Progenitor cell of endocrine pancreas (in vitro differentiated cells): ENCODE results near the gene LENEP. TPM values are rescaled to one million over a fixed set of nuclear protein-coding genes. Genes with fewer than 3 reads are reported as not detected.
"Not testable (repeated sequence)": the region's sequence is repeated elsewhere in the genome, so short reads cannot be mapped to it uniquely, and the experiment has no call there.

ENCODE experiments used
- DNase-seq: peaks from one replicate; pipeline ENCODE4 v3.0.0; 2021; ENCODE audit warnings: low spot score; ENCODE audit not compliant: unreplicated experiment
- H3K27ac Mint-ChIP-seq: 2 replicates; pipeline ENCODE4 v1.8.0; 2021; ENCODE audit warnings: mild to moderate bottlenecking, moderate library complexity, mixed read lengths
- H3K27me3 Mint-ChIP-seq: 2 replicates; pipeline ENCODE4 v1.8.0; 2021; ENCODE audit warnings: mixed read lengths
- H3K36me3 Mint-ChIP-seq: 2 replicates; pipeline ENCODE4 v1.8.0; 2022; ENCODE audit warnings: mixed read lengths; ENCODE audit not compliant: insufficient read depth
- H3K4me1 Mint-ChIP-seq: 2 replicates; pipeline ENCODE4 v1.8.0; 2021; ENCODE audit warnings: low read depth, mixed read lengths
- H3K4me3 Mint-ChIP-seq: 2 replicates; pipeline ENCODE4 v1.8.0; 2021; ENCODE audit warnings: low read depth, mild to moderate bottlenecking, moderate library complexity, mixed read lengths
- H3K9me3 Mint-ChIP-seq: 2 replicates; pipeline ENCODE4 v1.8.0; 2021; ENCODE audit warnings: low read depth, mixed read lengths
- total RNA-seq: library from RNA; stranded (reverse); gene quantifications from 2 replicates; pipeline ENCODE4 v1.2.1, GENCODE V29; 2021
- TF ChIP-seq, protein P1 (sequence below): fragments of 200-600 bp; sonication (generic); IDR thresholded peaks from one replicate; pipeline ENCODE4 v1.5.0; 2021; ENCODE audit warnings: antibody characterized with exemption, mild to moderate bottlenecking; ENCODE audit not compliant: unreplicated experiment

The LENEP gene
- total RNA-seq, 1 donor from 2014 or later = 0.84 TPM

DNA sequence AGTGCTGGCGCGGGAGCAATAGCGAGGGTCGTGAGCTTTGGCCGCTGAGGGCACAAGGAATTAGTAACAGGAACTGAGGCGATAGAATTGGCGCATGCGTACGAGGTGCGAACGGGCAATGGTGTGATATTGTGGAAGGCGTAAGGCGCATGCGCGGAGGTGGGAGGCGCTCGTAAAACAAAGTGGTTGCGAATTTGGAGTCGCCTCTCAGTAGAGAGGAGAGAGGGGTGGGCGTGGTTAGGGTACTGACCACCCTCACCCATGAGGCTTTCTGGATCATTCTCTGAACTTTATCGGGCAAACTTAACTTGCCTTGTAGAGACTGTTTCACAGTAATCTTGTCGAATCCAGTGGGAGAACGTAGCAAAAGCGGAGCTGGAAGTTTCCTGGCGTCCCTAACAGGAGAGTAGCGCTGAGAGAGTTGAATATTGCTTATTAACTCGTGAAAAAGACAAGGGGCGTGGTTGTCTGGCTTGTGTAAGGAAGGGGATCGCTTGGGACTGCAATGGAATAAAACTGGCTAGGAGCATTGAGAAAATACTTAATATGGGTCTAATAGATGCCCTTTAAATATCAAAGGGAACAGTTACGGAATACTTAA lies 18.5 kb upstream of the LENEP start:
- Mint-ChIP-seq H3K36me3 (peaks cover 7% of the 10 kb centered on the region), H3K4me3 (no peak overlapping the region), H3K9me3 (no peaks in the 10 kb centered on the region), H3K27me3 (no peaks in the 10 kb centered on the region), H3K27ac (no peak overlapping the region), H3K4me1 (peaks cover 26% of the 10 kb centered on the region)
- TF ChIP-seq, protein P1, sequence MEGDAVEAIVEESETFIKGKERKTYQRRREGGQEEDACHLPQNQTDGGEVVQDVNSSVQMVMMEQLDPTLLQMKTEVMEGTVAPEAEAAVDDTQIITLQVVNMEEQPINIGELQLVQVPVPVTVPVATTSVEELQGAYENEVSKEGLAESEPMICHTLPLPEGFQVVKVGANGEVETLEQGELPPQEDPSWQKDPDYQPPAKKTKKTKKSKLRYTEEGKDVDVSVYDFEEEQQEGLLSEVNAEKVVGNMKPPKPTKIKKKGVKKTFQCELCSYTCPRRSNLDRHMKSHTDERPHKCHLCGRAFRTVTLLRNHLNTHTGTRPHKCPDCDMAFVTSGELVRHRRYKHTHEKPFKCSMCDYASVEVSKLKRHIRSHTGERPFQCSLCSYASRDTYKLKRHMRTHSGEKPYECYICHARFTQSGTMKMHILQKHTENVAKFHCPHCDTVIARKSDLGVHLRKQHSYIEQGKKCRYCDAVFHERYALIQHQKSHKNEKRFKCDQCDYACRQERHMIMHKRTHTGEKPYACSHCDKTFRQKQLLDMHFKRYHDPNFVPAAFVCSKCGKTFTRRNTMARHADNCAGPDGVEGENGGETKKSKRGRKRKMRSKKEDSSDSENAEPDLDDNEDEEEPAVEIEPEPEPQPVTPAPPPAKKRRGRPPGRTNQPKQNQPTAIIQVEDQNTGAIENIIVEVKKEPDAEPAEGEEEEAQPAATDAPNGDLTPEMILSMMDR = no peak
- DNase-seq = peak; percentile 88

DNA sequence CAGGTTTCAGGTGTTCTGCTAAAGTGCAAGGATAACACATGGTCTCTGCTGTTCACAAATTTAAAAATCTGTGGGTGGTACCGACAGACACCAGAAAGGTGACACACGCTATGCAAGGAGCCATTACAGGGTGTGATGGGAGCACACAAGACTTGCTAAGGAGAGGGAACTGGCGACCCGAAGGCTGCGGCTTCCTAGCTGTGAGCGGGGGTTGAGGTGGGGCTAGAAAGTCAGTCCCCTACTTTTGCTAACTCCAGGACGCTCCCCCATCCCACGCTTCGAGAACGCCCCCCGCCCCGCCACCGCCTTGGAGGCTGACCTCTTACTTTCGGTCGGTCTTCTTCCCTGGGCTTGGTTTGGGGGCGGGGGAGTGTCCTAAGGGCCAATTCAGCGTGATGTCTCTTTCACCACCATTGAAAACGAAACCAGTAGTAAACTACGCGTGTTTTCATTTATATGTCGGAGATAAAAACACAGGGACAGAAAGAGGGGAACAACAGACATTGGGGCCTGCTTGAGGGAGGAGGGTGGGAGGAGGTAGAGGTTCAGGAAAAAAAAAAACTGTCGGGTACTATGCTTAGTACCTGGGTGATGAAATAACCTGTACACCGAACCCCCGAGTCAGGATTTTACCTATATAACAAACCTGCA lies 17.9 kb upstream of the LENEP start:
- no peaks in the 10 kb centered on the region for H3K27me3 Mint-ChIP-seq
- DNase-seq = no peak
- TF ChIP-seq, protein P1 = no peak
- H3K4me3 Mint-ChIP-seq = no peak overlapping the region
- H3K4me1 Mint-ChIP-seq = peaks cover 26% of the 10 kb centered on the region
- peaks cover 7% of the 10 kb centered on the region for H3K36me3 Mint-ChIP-seq
- no peaks in the 10 kb centered on the region for H3K9me3 Mint-ChIP-seq
- no peak overlapping the region for H3K27ac Mint-ChIP-seq

DNA sequence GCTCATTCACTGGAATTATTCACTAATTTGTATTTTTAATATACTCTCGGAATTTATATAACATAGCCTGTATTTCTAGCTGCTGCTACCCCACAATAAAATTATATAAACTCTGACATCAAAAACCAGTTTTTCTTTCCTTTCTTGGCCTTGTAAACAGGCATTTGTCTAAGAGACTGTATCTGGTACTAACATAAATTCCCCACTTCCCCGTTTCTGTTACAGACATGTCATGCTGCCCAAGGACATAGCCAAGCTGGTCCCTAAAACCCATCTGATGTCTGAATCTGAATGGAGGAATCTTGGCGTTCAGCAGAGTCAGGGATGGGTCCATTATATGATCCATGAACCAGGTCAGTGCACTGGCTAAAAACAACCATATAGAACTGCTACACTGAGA lies 15.6 kb upstream of the LENEP start:
- not testable (repeated sequence) for H3K4me3 Mint-ChIP-seq, H3K27ac Mint-ChIP-seq, H3K36me3 Mint-ChIP-seq, DNase-seq, H3K27me3 Mint-ChIP-seq, H3K9me3 Mint-ChIP-seq
- peaks cover 12% of the 10 kb centered on the region for H3K4me1 Mint-ChIP-seq

DNA sequence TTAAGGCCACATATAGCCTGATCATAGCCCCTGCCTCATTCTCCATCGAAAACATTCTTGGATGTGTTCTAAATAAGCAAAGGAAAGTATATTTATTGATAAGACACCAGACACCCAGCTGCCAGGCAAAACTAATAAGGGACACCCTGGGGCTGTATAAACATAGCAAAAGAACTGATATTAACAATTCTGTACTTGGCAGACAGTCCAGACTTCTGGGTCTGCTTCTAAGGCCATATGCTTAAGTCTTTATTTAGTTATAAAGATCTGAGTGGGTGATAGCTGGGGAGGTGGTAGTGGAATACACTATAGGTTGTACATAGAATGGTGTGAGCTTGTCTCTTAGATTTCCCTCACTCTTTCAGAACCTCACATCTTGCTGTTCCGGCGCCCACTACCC lies 15.0 kb upstream of the LENEP start:
- Mint-ChIP-seq H3K4me3 (no peak overlapping the region), H3K27me3 (no peaks in the 10 kb centered on the region), H3K4me1 (peaks cover 10% of the 10 kb centered on the region), H3K36me3 (peaks cover 10% of the 10 kb centered on the region), H3K9me3 (no peaks in the 10 kb centered on the region), H3K27ac (no peak overlapping the region)
- TF ChIP-seq, protein P1 = no peak
- no peak for DNase-seq

DNA sequence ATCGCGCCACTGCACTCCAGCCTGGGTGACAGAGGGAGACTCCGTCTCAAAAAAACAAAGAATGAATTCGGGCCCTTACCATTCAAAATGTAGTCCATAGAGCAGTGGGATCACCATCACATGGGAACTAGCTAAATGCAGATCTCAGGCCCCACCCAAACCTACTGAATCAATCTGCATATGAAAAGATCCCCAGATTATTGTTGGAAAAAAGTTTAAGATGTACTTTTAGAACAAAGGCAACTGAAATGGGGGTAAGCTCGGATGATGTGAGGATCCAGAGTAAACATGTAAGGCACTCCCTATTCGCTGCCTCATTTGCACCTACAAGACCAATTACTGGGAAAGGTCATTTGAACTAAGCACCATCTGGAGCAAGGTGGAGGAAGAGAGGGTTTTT lies 11.0 kb upstream of the LENEP start:
- H3K27ac Mint-ChIP-seq = no peak overlapping the region
- TF ChIP-seq, protein P1 = no peak
- no peak for DNase-seq
- no peaks in the 10 kb centered on the region for H3K27me3 Mint-ChIP-seq
- H3K9me3 Mint-ChIP-seq = no peaks in the 10 kb centered on the region
- no peak overlapping the region for H3K4me3 Mint-ChIP-seq
- peaks cover 10% of the 10 kb centered on the region for H3K4me1 Mint-ChIP-seq
- peaks cover 11% of the 10 kb centered on the region for H3K36me3 Mint-ChIP-seq
